ENCODE measurements around the gene ATXN7L3.
"Not testable (repeated sequence)": the region's sequence is repeated elsewhere in the genome, so short reads cannot be mapped to it uniquely, and the experiment has no call there.

The ATXN7L3 gene

DNA sequence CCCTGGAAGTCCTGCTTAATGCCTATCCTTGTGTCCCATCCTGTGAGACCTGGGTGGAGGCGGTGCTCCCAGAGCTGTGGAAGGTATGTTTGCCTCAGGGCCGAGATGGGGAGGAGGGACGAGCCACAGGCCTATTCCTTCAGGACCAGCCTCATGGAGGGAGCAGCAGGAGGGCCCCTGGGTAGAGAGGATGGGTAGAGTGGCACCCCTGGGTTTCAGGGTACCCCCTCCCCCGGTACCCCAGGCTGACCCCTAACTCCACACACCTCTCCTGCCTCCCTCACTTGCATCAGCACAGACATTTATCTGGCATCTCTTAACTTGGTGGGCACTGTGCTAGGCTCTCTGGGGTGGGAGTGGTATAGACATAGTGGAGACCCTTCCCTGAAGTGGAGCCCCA lies 22.0 kb downstream of the ATXN7L3 start:
- no peak for DNase-seq (ENCODE audit: low read depth in 1 of 2, low spot score in 1 of 2)

DNA sequence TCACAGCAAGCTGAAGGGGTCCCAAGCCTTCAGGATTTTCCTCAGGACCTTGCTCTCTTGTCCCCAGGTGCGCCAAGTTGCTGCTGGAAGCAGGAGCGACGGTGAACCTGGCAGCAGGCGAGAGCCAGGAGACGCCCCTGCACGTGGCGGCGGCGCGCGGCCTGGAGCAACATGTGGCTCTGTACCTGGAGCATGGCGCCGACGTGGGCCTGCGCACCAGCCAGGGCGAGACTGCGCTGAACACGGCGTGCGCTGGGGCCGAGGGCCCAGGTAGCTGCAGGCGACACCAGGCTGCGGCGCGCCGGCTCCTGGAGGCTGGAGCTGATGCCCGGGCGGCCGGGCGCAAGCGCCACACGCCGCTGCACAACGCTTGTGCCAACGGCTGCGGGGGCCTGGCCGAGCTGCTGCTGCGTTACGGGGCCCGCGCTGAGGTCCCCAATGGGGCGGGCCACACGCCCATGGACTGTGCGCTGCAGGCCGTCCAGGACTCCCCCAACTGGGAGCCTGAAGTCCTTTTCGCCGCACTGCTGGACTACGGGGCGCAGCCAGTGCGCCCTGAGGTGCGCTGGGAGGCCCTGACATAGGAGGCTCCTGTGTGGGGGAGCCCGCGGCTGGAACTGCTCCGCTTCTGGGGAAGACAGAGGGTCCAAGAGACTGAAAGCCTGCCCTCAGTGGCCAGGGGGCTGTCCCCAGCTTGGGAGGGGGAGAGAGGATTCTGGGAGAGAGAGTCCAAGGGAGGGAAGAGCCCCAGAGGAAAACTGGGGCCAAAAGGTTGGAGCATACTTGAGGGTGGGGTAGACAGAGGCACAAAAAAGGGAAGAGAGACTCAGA lies 22.8 kb downstream of the ATXN7L3 start:
- DNase-seq (ENCODE audit: low read depth in 1 of 2, low spot score in 1 of 2): no peak

DNA sequence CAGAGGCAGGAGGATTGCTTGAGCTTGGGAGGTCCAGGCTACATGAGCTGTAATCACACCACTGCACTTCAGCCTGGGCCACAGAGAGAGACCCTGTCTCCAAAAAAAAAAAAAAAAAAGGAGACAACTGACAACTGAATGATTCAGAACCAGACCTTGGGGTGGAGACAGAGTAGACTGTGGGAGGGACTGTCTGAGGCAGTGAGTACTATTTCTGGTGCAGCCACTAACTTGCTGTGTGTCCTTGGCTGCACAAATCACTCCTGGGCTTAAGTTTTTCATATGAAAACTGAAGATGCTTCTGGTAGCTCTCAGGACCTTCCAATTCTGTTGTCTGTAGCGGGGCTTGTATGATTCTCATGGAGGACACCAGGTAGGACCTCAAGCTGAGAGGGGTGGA lies 23.4 kb downstream of the ATXN7L3 start:
- DNase-seq (ENCODE audit: low read depth in 1 of 2, low spot score in 1 of 2): no peak

DNA sequence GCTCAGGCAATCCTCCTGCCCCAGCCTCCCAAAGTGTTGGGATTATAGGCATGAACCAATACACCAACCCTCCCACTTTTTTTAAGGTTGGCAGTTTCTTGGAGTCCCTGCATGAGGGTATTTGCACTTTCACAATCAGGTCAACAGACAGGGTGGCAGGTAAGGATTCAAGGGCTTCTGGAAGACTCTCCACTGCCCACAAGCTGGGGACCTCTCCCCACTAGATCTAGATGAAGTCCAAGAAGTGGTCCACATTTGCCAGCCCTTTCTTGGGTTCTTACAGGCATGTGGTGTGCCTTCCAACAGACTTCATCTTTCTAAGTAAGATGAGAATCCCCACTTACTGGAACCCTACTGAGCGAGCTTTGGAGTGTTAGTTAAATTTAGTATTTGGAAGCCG lies 25.3 kb downstream of the ATXN7L3 start:
- no peak for DNase-seq (ENCODE audit: low read depth in 1 of 2, low spot score in 1 of 2)

DNA sequence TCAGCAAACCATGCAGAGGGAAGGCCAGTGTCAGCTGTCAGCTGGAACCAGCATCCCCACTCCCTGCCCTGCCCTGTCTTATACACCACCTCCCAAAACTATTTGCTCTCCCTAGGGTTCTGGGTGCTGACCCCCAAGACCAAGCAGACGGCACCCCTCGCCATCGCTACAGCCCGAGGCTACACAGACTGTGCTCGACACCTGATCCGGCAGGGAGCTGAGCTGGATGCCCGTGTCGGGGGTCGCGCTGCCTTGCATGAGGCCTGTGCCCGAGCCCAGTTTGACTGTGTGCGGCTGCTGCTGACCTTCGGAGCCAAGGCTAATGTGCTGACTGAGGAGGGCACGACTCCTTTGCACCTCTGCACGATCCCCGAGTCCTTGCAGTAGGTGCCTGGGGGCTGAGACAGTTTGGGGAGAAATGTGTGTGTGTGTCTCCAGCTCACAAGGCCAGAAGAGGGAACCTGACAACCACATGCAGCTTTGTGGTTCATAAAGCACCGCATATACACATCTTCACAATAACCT lies 27.7 kb downstream of the ATXN7L3 start:
- no peak for DNase-seq (ENCODE audit: low read depth in 1 of 2, low spot score in 1 of 2)

DNA sequence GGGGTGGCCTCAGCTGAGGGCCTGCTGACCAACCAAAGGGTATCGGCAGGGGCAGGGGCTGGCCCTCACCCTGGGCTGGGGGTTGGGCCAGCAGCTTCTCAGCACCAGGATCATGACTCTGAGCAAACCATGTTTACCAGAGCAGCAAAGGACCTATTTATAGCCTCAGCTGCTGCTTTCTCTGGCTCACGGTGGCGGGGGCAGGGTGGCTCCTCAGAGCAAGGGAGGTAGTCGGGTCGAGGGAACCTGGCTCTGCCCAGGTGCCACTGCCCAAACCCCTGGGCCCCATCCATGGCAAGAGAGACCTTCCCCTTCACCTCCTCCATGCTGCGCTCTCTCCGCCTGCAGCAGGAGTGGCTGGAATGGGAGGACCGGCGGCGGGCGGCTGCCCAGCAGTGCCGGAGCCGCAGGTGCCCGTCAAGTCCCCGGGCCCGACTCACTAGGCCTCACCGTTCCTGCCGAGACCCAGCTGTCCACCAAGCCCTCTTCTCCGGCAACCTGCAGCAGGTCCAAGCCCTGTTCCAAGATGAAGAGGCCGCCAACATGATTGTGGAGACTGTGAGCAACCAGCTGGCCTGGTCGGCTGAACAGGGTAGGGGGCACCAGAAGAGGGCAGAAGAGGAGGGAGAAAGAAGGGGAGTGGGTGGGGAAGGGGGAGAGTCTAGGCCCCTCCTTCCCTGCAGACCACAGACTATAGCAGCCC lies 29.0 kb downstream of the ATXN7L3 start, which contains the start of gene ASB16:
ASB16 (plus strand) TSS at position 206 of the 703 bp plus-strand sequence; CDS start at position 292, 86 bp downstream.
- DNase-seq (ENCODE audit: low read depth in 1 of 2, low spot score in 1 of 2): no peak

DNA sequence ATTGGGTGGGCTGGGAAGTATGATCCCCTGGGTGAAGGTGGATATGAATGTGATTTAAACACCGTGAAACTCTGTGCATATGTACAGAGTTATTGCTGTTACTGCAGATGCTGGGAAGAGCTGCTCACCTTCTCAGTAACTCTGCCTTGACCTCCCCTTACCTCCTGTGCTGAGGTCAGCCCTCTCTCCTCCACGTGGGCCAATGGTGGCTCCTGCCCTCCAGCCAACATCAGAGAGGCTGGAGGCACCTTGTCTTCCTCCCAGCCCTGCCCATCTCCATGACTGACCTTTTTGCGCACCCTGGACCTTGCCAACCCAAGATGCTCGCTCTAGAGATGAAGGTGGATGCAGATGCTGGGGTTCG lies 29.6 kb downstream of the ATXN7L3 start:
- DNase-seq (ENCODE audit: low read depth in 1 of 2, low spot score in 1 of 2): no peak

DNA sequence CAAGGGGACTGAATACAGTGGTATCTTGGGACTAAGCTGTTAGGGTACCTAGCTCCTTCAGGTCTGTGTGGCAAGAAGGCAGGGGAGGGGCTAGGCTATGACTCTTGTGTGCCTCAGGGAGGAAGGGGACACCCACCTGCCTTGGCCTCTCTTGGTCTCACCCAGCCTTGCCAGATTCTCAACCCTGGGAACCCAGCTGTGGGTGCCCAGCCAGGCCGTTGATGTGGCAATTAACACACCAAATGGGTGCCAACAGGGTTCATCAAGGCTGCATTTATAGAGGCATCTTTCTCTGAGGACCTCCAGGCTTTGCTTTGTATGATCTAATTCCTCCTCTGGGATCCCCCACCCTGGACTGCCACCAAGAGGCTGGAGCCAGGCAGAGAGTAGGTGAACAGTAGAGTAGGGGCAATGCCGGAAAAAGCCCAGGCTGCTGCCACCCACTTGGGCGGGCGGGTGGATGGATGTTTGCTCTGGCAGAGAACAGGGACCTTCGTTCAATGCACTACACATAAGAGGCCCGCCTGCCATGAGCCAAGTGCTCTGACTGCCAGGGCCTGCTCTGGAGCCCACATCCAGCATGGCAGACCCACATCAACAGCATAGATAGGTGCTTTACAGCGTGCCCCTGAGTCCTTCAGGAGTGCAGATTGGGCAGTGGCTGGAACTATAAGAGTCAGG lies 32.4 kb downstream of the ATXN7L3 start:
- no peak for DNase-seq (ENCODE audit: low read depth in 1 of 2, low spot score in 1 of 2)

DNA sequence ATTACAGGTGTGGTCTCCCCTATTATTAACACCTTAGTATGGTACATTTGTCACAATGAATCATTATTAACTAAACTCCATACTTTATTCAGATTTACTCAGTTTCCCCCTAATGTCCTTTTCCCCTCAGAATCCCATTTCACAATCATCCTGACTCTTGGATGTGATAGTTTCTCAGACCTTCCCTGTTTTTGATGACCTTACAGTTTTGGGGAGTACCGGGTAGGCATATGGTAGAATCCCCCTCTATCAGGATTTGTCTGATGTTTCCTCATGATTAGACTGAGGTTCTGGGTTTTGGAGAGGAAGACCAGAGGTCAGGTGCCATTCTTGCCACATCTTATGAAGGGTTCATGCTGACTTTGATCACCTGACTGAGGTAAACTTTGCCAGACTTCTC lies 35.2 kb downstream of the ATXN7L3 start:
- no peak for DNase-seq (ENCODE audit: low read depth in 1 of 2, low spot score in 1 of 2)

DNA sequence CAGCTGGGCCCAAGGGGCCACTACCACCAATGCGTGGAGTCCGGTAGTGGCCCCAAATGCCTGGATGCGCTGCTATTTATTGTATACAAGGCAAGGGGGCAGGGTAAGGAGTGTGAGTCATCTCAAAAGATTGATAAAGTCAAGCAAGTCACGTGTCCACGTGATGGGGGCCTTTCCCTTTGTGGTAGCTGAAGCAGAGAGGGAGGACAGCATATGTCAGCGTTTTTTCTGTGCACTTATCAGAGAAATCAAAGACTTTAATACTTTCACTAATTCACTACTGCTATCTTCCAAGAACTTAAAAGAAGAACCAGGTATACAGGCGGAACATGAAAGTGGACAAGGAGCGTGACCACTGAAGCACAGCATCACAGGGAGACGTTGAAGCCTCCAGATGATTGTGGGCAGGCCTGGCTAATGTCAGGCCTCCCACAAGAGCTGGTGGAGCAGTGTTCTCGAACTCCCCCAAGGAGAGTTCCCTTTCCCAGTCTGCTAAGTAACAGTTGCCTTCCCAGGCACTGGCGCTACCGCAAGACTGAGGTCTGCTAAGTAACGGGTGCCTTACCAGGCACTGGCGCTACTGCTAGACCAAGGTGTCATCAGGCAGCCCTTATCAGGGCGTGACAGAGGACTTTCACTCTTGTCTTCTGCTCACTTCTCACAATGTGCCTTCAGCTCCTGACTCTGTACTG lies 40.0 kb downstream of the ATXN7L3 start:
- no peak for DNase-seq (ENCODE audit: low read depth in 1 of 2, low spot score in 1 of 2)

DNA sequence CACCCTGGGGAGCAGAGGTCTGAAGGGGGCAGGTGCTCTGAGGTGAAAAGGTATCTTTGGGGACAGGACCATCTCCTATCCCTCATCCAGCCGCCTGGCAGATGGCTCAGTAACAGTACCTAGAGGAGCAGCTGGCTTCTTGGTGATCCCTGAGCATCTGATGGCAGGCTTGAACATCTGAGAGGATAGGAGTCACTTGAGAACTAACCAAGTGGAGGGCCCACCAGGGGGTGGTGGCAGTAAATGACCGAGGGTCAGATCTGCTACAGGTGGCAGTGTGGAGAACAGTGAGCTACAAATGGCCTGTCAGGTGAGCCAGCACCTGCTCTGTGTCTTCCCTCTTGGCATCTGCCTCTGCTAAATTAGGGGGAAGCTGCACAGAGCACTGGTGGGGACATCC lies 44.2 kb downstream of the ATXN7L3 start:
- DNase-seq (ENCODE audit: low read depth in 1 of 2, low spot score in 1 of 2): no peak

DNA sequence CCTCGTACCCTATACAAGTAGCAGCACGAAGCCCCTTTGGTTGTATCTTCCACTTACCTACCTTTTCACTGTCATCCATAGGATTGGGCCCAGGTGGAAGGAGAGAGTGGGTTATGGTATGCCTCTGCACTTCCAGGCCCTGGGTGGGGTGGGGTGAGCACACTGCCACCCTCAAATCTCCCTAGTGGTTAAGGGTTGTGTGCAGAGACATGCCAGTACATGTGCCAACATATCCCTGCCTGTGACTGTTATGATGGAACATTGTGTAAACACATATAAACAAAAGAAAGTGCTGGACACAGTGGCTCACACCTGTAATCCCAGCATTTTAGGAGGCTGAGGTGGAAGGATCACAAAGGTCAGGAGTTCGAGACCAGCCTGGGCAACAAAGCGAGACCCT lies 46.8 kb downstream of the ATXN7L3 start:
- no peak for DNase-seq (ENCODE audit: low read depth in 1 of 2, low spot score in 1 of 2)

DNA sequence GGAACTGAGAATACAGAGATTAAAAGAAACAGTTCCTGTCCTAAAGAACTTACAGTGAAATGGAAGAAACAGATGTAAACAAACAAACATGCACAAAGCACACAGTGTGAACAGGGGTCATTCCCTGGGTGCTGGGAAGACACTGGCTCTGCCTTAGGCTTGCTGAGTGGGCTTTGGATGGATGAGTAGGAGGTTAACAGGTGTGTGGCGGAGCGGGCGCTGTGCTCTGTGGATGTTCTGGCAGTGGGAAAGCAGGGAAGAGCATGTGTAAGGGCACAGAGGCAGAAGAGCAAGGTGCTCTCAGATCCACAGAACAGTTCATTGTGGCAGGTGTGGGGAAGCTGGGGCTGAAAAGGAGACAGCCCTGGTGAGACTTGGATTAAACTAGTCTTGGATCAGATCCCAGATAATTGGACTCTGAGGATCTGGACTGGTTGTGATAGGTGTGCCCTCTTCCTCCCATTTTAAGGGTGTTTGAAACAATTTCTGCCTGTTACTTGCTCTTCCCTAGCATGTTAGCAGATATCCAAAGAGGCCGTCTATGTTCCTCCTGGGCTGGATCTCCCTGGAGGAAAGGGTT lies 49.8 kb downstream of the ATXN7L3 start:
- DNase-seq (ENCODE audit: low read depth in 1 of 2, low spot score in 1 of 2): no peak

DNA sequence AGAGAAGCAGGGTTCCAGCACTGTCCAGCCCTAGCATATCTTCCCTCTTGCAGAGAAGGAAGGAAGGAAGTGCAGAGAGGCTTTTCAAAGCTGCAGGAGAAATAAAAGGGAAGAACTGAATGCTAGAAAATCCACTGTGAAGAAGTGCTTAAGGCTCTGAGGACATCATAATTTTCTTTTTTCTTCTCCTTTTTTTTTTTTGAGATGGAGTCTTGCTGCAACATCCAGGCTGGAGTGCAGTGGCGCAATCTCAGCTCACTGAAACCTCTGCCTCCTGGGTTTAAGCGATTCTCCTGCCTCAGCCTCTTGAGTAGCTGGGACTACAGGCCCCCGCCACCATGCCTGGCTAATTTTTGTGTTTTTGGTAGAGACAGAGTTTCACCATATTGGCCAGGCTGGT lies 50.6 kb downstream of the ATXN7L3 start:
- DNase-seq (ENCODE audit: low read depth in 1 of 2, low spot score in 1 of 2): not testable (repeated sequence)

DNA sequence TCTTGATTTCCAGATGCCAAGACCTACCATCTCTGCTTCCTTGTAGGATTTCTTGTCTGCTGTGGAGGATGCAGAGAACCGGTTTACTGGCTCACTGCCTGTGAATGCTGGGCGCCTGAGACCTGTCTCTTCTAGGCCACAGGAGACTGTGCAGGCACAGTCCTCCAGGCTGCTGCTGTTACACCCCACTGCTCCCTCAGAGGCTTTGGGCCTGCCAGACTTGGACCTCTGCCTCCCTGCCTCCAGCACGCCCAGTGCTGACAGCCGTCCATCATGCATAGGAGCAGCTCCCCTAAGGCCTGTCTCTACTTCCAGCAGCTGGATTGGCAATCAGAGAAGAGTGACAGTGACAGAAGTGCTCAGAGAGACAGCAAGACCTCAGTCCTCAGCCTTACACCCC lies 51.9 kb downstream of the ATXN7L3 start:
- no peak for DNase-seq (ENCODE audit: low read depth in 1 of 2, low spot score in 1 of 2)

DNA sequence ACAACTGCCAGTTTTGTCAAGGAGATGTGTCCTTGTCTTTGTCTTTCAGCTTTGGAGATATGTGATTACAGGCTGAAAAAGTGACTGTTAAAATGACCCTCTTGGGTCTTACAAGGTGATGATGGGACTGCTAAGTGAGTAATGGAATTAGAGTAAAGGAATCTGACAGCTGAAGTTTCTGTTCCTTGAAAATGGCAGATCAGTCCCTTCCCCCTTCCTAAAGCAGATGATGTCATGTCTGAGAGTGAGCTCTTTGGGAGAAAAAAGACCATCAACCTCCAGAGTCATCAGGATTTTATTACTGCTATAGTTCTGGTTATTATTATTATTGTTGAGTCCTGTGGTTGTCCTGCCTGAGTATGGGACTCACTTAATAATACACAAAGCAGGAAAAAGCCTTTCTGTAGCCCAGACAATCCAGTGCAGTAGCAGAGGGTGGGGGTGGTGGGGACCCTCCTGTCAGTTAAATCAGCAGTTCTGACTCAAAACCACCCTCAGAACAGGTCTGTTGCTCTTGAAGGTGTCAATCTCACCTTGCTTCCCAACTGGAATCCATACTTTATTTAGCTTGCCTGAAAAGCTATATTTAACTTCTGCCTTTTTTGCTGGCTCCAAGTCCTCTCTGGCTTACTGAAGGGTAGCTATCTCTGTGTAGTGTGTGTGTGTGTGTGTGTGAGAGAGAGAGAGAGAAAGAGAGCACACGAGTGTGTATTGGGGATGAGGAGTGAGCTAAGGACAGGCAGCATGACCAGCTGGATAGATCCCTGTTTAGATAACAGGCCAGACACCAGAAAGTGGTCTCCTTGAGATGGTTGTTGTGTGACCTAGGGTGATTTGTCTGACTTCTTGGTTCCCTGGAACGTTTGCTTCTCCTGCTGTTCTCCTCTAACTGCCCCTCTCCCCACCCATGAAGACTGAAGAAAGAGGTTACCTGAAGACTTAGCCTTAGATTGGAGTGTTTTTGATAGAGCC lies 53.0 kb downstream of the ATXN7L3 start:
- no peak for DNase-seq (ENCODE audit: low read depth in 1 of 2, low spot score in 1 of 2)

DNA sequence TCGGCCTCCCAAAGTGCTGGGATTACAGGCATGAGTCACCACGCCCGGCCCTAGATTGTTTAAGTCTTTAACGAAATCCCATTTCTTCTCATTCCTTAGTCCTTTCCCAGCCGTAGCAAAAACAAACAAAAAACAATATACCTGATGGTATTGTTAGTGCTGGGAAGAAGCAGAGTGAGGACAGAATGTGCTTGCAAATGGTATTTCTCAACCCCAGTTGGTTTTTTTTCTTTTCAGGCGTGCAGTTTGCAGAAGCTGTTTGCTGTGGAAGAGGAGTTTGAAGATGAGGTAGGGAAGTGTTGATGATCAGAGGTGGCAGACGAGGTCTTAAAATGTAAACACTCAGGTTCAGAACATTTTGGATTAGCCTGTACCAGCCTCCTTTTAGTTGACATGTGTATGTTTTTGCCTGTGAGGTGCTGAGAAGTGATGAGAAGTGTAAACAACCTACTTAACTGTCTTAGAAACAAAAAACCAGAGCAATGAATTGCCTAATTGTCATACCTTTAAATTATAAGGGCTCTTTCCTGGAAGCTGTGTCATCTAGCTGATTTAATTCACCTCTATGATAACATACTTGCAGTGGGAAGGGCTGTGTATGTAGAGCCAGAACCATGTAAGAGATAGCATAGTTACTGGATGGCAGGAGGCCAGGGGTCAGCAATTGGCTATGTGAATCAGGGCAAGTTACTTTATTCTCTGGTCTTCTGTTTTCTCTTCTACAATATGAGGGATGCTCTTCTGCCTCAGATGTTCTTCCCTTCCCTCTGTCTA lies 54.5 kb downstream of the ATXN7L3 start:
- no peak for DNase-seq (ENCODE audit: low read depth in 1 of 2, low spot score in 1 of 2)

DNA sequence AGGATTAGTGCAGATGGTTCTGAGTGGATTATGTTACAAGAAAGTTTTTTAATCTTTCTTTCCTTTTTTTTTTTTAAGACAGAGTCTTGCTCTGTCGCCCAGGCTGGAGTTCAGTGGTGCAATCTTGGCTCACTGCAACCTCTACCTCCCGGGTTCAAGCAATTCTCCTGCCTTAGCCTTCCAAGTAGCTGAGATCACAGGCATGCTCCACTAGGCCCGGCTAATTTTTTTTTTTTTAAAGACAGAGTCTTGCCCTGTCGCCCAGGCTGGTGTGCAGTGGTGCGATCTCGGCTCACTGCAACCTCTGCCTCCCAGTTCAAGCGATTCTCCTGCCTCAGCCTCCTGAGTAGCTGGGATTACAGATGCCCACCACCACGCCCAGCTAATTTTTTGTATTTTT lies 55.8 kb downstream of the ATXN7L3 start:
- DNase-seq (ENCODE audit: low read depth in 1 of 2, low spot score in 1 of 2): not testable (repeated sequence)
